ENCODE data around the gene ZHX3. TPM values are rescaled to one million over a fixed set of nuclear protein-coding genes. Genes with fewer than 3 reads are reported as not detected.
"Not testable (repeated sequence)": the region's sequence is repeated elsewhere in the genome, so short reads cannot be mapped to it uniquely, and the experiment has no call there.

Gene ZHX3
- total RNA-seq, 1 experiment from 2014 or later: 2.5 TPM

GRCh38 chr20:41255655-41256054 lies 61.9 kb downstream of the ZHX3 start:
- Histone ChIP-seq H3K27me3 (ENCODE audit: control insufficient read depth, insufficient read depth, low read length) (no peaks in the 10 kb centered on the region), H3K36me3 (replicated peaks; ENCODE audit: control insufficient read depth, insufficient read depth, low read length) (no peaks in the 10 kb centered on the region), H3K4me3 (ENCODE audit: insufficient read depth, low read depth, low read length) (no peak overlapping the region)
- no peak for DNase-seq

DNA sequence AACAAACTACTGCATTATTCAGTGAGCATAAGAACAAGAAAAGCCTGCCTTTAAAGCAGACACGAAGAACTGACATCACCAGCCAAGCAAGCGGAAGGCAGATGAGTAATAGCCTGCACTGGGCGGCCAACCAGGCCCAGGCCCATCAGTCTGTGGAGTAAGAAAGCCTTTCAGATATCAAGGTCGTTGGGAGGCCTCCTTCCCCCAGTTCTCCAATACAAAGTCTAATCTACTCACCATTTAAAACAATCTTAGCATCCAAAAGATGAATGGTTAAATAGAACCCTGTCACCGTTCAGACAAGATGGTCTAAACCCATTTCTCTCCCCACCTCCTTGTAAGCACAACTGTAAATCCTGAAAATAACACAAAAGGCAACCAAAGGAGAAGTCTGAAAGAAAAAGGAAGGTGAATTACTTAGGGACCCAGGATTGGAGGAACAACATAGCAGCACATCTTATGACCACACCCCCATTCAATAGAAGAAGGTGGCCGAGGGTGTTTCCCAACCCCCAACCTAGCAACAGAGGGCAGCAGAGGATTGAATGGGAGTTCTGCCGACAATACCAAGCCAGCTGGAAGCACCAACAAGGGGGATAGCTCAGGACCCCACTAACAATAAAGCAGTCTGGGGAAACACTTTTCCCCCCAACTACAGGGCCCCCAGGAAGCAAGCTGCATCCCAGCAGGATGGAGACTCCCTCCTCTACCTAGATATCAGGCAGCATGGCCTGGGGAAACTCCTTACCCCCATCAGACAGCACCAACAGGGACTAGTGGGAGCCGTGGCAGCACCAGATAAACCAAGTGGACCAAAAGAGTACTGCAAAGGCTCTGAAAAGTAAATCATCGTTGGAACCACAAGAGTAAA lies 67.9 kb downstream of the ZHX3 start:
- H3K4me3 ChIP-seq (ENCODE audit: insufficient read depth, low read depth, low read length): no peak overlapping the region
- DNase-seq: peak; percentile 70
- no peaks in the 10 kb centered on the region for H3K36me3 ChIP-seq (replicated peaks; ENCODE audit: control insufficient read depth, insufficient read depth, low read length)
- H3K27me3 ChIP-seq (ENCODE audit: control insufficient read depth, insufficient read depth, low read length): no peaks in the 10 kb centered on the region; the same call in 1 of the 2 replicates

DNA sequence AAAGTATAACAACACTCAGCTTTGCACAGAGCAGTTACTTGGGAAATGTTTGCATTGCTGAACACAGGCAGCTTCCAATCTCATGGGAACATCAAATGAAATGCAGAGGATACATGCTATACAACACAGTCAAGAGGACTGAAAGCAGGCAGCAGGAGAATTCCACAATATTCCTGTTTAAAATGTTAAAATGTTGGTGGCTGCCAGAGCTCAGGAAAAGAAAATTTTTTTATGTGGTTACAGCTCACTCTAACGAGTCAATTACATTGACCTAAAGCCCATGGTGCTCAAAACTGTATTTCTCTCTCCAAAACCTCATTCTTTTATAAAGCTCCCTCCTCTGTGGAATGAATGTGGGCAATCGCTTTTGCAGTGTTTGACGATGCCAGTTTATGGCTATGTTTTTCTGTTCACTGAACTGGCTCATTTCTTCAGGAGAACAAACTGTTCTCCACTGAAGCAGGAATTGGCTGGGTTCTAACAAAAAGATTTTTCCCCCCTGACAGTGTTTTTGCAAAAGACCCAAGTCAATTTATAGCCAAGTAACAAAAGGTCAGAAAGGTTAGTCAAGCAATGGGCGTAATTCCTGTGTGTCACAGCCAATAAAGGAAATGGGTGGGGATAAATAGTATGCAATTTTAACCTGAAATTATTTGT lies 69.0 kb downstream of the ZHX3 start:
- Histone ChIP-seq H3K4me3 (ENCODE audit: insufficient read depth, low read depth, low read length) (no peak overlapping the region), H3K36me3 (replicated peaks; ENCODE audit: control insufficient read depth, insufficient read depth, low read length) (no peaks in the 10 kb centered on the region), H3K27me3 (ENCODE audit: control insufficient read depth, insufficient read depth, low read length) (peaks cover 4% of the 10 kb centered on the region; the same call in 1 of the 2 replicates)
- no peak for DNase-seq

DNA sequence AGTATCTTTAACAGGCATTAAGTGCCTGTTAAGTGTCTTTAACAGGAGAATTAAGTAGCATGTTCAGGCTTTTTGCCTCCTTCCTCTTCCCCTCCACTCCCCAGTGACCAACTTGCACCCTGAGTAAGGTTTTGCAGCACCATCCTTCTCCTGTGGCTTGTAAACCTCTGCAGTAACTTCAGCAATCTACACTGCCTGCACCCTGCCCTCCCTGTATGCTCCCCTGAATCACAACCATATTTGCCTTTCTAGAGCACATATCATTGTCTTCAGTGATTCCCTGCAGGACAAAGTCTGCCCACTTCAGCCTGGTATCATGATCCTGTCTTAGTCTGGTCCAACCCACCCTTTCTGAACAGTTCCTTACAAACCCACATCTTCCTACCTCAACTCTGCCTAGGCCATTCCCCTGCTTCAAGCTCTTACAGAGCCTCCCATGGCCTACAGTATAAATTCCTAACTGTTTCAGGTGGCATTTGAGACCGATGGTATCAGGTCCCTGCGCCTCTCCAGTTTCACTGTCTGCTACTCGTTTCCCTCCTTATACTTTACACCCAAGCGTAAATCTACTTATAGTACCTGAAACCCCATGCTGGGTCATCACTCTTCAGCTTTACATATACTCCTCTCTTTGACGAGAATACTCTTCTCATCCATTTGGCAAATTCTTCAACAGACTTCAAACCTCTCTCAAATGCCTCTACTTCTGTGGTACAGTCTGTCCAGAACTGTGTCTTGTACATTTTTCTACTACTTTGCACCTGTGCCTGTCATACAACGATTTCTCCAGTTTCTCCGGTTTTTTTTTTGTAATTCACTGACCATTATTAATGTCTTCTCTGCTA lies 69.8 kb downstream of the ZHX3 start:
- DNase-seq: no peak
- no peaks in the 10 kb centered on the region for H3K36me3 ChIP-seq (replicated peaks; ENCODE audit: control insufficient read depth, insufficient read depth, low read length)
- no peak overlapping the region for H3K4me3 ChIP-seq (ENCODE audit: insufficient read depth, low read depth, low read length)
- H3K27me3 ChIP-seq (ENCODE audit: control insufficient read depth, insufficient read depth, low read length): peaks cover 4% of the 10 kb centered on the region; the same call in 1 of the 2 replicates

DNA sequence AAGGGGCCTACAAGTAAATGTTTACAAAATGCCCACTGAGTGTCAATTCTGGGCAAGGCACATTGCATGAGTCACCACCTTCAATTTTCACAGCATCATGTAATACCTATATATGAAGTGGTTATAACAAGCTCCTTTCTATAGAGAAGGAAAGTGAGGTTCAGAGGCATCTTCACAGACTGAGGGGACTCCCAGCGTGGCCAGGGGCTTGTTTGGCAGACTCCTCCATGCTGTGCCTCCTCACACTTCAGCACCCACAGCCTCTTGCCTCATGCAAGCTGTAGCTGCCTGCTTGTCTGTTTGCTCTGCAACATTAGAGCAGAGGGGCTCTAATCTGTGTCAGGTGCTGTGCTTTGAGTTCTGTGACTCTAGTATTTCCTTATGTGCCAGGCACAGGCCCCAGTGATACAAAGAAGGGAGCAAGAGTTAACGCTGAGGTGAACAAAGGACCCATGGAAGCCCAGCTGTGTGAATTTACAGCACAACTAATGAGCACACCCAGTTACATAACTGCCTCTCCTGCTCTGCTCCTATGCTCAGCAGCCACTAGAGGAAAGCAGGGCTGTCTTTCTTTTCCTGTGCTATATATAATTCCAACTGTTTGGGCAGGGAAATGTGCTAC lies 72.3 kb downstream of the ZHX3 start:
- H3K27me3 ChIP-seq (ENCODE audit: control insufficient read depth, insufficient read depth, low read length): peaks cover 4% of the 10 kb centered on the region; the same call in 1 of the 2 replicates
- H3K4me3 ChIP-seq (ENCODE audit: insufficient read depth, low read depth, low read length): no peak overlapping the region
- DNase-seq: peak; percentile 68
- no peaks in the 10 kb centered on the region for H3K36me3 ChIP-seq (replicated peaks; ENCODE audit: control insufficient read depth, insufficient read depth, low read length)

DNA sequence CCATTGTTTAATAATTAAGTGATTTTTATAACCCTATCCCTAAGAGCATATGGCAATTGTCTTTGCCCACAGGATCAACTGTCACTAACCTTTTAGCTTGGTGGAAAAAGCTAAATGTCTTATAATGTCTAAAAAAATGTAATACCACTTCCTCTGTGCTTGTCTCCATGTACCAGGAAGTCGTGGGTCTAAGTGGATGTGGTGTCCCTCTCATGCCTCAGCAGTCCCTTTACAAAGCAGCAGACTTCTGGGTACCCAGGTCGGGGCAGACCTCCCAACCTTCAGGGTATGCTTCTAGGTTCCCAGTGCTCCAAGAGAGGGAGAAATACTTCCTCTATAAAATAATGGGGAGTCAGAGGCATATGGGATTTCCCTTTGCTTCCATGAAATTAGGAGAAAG lies 74.7 kb downstream of the ZHX3 start:
- peaks cover 4% of the 10 kb centered on the region; the same call in 1 of the 2 replicates for H3K27me3 ChIP-seq (ENCODE audit: control insufficient read depth, insufficient read depth, low read length)
- no peaks in the 10 kb centered on the region for H3K36me3 ChIP-seq (replicated peaks; ENCODE audit: control insufficient read depth, insufficient read depth, low read length)
- no peak overlapping the region for H3K4me3 ChIP-seq (ENCODE audit: insufficient read depth, low read depth, low read length)
- DNase-seq: no peak

DNA sequence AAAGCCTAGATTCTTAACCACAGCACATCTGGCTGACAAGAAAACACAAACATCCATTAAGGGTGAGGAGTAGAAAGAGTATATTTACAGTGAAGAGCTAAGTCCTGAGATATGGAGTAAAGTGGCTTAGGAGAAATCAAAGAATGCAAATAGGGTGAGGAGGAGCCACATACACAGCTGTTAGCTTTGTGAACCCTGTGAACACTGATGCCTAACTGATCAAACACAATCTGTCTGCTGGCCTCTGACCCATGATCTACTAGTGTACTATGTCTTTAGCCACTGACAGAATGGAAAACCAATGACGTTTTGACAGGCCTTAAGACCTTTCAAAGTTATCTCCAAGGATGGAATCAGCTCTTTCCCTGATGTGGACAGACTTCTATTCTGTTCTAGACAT lies 75.2 kb downstream of the ZHX3 start:
- no peak for DNase-seq
- Histone ChIP-seq H3K27me3 (ENCODE audit: control insufficient read depth, insufficient read depth, low read length) (peaks cover 4% of the 10 kb centered on the region; the same call in 1 of the 2 replicates), H3K36me3 (replicated peaks; ENCODE audit: control insufficient read depth, insufficient read depth, low read length) (no peaks in the 10 kb centered on the region), H3K4me3 (ENCODE audit: insufficient read depth, low read depth, low read length) (no peak overlapping the region)

GRCh38 chr20:41237233-41237632 lies 80.3 kb downstream of the ZHX3 start:
- not testable (repeated sequence) for DNase-seq; H3K36me3 ChIP-seq (replicated peaks; ENCODE audit: control insufficient read depth, insufficient read depth, low read length)

DNA sequence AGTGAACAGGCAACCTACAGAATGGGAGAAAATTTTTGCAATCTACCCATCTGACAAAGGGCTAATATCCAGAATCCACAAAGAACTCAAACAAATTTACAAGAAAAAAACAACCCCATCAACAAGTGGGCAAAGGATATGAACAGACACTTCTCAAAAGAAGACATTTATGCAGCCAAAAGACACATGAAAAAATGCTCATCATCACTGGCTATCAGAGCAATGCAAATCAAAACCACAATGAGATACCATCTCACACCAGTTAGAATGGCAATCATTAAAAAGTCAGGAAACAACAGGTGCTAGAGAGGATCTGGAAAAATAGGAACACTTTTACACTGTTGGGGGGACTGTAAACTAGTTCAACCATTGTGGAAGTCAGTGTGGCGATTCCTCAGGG lies 80.7 kb downstream of the ZHX3 start:
- not testable (repeated sequence) for H3K27me3 ChIP-seq (ENCODE audit: control insufficient read depth, insufficient read depth, low read length); H3K4me3 ChIP-seq (ENCODE audit: insufficient read depth, low read depth, low read length); H3K36me3 ChIP-seq (replicated peaks; ENCODE audit: control insufficient read depth, insufficient read depth, low read length); DNase-seq

More at GRCh38 chr20:41237233-41237632, 80.3 kb downstream of the ZHX3 start:
- H3K4me3 ChIP-seq (ENCODE audit: insufficient read depth, low read depth, low read length); H3K27me3 ChIP-seq (ENCODE audit: control insufficient read depth, insufficient read depth, low read length): not testable (repeated sequence)

- no peaks in the 10 kb centered on the region for H3K27me3 ChIP-seq (ENCODE audit: control insufficient read depth, insufficient read depth, low read length)
- DNase-seq: peak; percentile 14
- H3K36me3 ChIP-seq (replicated peaks; ENCODE audit: control insufficient read depth, insufficient read depth, low read length): no peaks in the 10 kb centered on the region
- H3K4me3 ChIP-seq (ENCODE audit: insufficient read depth, low read depth, low read length): no peak overlapping the region
Measured at GRCh38 chr20:41234546-41234945, 83.0 kb downstream of the ZHX3 start.

DNA sequence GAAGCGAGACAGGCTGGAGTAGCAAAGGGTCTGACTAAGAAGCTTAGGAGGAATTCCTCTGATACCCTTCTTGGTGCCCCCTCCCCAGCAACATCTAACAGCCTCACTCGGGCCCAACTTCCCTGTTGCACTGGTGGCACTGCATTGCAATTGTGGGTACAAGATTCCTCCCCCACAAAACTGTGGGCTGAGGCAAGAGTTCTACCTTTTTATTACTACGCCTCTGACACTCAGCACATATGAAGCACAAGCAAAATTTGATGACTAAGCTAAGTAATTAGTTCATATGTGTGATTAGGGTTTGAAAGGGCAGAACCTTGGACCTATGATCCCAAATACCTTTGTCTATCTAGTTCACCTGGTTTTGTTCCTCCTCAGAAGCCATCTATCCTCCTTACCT lies 83.5 kb downstream of the ZHX3 start:
- no peak for DNase-seq
- no peaks in the 10 kb centered on the region for H3K36me3 ChIP-seq (replicated peaks; ENCODE audit: control insufficient read depth, insufficient read depth, low read length)
- H3K27me3 ChIP-seq (ENCODE audit: control insufficient read depth, insufficient read depth, low read length): no peaks in the 10 kb centered on the region
- H3K4me3 ChIP-seq (ENCODE audit: insufficient read depth, low read depth, low read length): no peak overlapping the region

DNA sequence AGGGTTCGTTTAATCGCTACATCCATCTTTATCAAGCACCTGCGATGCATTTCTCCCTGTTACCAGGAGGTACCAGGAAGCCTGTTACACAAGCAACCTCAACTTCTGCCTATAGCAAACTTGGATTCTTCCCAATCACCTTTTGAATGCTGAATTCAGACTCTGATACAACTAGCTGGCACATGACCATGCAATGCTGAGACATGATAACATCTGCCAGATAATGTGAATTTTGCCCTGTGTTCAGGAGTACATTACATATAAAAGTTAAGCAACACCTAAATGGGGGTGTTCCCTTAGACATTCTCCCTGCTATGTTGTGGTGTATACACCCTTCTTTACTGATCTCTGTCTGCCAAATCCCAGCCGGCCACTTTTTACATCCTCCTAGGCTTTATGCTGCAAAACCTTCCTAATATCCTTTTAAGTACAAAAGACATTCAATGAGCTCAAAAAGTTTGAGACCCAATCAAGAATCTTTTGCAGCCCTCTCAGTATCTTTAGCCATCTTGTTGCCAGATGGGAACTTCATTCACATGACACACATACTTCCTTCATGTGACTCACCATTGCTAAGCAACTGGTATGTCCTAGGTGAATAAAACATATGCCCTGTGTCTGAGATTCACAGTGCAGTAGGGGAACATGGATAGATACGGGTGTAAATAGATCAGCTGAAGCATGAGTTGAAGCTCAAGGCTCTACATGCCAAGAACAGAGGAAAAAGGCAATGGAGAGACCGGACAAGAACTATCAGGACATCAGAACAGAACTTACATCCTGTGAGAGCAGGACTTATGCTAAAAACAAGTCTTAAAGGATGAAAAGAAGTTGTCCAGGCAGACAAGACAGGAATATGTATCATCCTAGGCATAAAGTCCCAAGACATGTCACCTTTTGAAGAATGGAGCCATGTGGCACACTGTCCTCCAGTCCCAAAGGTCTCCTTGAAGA lies 84.3 kb downstream of the ZHX3 start:
- no peak overlapping the region for H3K4me3 ChIP-seq (ENCODE audit: insufficient read depth, low read depth, low read length)
- no peaks in the 10 kb centered on the region for H3K36me3 ChIP-seq (replicated peaks; ENCODE audit: control insufficient read depth, insufficient read depth, low read length)
- no peak for DNase-seq
- no peaks in the 10 kb centered on the region for H3K27me3 ChIP-seq (ENCODE audit: control insufficient read depth, insufficient read depth, low read length)

GRCh38 chr20:41231136-41231535 lies 86.4 kb downstream of the ZHX3 start:
- DNase-seq: no peak
- no peak overlapping the region for H3K4me3 ChIP-seq (ENCODE audit: insufficient read depth, low read depth, low read length)
- H3K36me3 ChIP-seq (replicated peaks; ENCODE audit: control insufficient read depth, insufficient read depth, low read length): no peaks in the 10 kb centered on the region
- no peaks in the 10 kb centered on the region for H3K27me3 ChIP-seq (ENCODE audit: control insufficient read depth, insufficient read depth, low read length)
